Measurements from ENCODE around the gene RMDN3. TPM values are rescaled to one million over a fixed set of nuclear protein-coding genes. Genes with fewer than 3 reads are reported as not detected.

The RMDN3 gene
- total RNA-seq, 2 donors from 2014 or later: 17.2 to 34.5 TPM

DNA sequence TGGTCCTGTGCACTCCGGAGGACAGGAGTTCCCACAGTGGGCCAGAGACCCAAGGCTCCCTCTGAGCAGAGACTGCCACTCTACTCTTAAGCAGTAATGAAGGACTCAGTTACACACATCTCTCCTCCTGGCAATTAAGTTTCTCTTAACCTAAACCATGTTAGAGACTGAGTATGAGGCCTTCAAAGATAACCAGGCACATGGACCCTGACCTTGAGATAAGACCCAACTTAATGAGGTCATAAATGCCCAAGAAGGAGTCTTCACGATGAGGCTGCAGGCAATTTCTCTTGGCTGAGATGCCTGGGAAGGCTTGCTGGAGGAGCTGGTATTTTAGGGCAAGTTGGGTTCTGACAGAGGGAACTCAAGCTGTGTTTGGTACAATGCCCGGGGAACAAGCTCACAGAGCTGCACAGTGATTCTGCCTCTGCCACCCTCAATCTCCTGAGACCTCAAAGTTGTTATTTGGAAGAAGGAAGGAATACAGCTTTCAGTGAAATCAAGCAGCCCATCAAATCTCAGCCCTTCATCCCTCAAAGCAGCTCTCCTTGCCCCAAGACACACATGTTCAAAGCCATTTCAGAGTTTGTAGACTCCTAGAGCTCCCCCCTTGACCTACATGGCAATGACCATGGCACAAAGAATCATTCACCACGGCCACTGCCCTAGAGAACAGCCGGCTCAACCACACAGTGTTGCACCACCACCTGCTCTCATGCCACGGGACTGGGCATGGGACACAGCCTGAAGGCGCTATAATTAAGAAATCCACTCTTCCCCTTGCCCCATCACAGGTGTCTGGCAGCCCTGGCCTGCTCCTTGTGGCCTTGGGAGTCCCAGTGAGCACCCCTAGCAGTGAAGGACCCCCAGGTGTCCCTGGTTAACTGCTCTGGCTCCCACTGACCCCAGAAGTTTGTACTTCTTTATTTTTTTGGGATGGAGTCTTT lies 7.1 kb downstream of the RMDN3 start:
- TF ChIP-seq, protein P1, sequence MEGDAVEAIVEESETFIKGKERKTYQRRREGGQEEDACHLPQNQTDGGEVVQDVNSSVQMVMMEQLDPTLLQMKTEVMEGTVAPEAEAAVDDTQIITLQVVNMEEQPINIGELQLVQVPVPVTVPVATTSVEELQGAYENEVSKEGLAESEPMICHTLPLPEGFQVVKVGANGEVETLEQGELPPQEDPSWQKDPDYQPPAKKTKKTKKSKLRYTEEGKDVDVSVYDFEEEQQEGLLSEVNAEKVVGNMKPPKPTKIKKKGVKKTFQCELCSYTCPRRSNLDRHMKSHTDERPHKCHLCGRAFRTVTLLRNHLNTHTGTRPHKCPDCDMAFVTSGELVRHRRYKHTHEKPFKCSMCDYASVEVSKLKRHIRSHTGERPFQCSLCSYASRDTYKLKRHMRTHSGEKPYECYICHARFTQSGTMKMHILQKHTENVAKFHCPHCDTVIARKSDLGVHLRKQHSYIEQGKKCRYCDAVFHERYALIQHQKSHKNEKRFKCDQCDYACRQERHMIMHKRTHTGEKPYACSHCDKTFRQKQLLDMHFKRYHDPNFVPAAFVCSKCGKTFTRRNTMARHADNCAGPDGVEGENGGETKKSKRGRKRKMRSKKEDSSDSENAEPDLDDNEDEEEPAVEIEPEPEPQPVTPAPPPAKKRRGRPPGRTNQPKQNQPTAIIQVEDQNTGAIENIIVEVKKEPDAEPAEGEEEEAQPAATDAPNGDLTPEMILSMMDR (IDR thresholded peaks at IDR 0.05): no peak
- no peaks in the 10 kb centered on the region for H3K4me1 ChIP-seq (ENCODE audit: control insufficient read depth in 1 of 2, low read depth in 2 of 2)
- no peak overlapping the region for H3K27ac ChIP-seq
- ATAC-seq (ENCODE audit: insufficient number of reproducible peaks, low FRiP score, low read depth) (no peak), DNase-seq (ENCODE audit: low spot score) (no peak)
- H3K36me3 ChIP-seq: peaks cover 51% of the 10 kb centered on the region
- no peaks in the 10 kb centered on the region for H3K27me3 ChIP-seq (replicated peaks; ENCODE audit: insufficient read depth)
- no peak overlapping the region for H3K4me3 ChIP-seq
- no peaks in the 10 kb centered on the region for H3K9me3 ChIP-seq

- H3K9me3 ChIP-seq: no peaks in the 10 kb centered on the region
- no peak for DNase-seq (ENCODE audit: low spot score)
- no peak overlapping the region for H3K27ac ChIP-seq
- no peaks in the 10 kb centered on the region for H3K4me1 ChIP-seq (ENCODE audit: control insufficient read depth in 1 of 2, low read depth in 2 of 2)
- H3K4me3 ChIP-seq: no peak overlapping the region
- peaks cover 49% of the 10 kb centered on the region for H3K36me3 ChIP-seq
- TF ChIP-seq, protein P1 (IDR thresholded peaks at IDR 0.05): no peak
- no peak for ATAC-seq (ENCODE audit: insufficient number of reproducible peaks, low FRiP score, low read depth)
- no peaks in the 10 kb centered on the region for H3K27me3 ChIP-seq (replicated peaks; ENCODE audit: insufficient read depth)
Measured at GRCh38 chr15:40746916-40747418, 8.1 kb downstream of the RMDN3 start.

GRCh38 chr15:40744815-40745152 lies 10.3 kb downstream of the RMDN3 start:
- H3K27ac ChIP-seq: no peak overlapping the region
- TF ChIP-seq, protein P1 (IDR thresholded peaks at IDR 0.05): no peak
- no peak for DNase-seq (ENCODE audit: low spot score)
- peaks cover 44% of the 10 kb centered on the region for H3K36me3 ChIP-seq
- peak; percentile 49 for ATAC-seq (ENCODE audit: insufficient number of reproducible peaks, low FRiP score, low read depth)
- no peaks in the 10 kb centered on the region for H3K4me1 ChIP-seq (ENCODE audit: control insufficient read depth in 1 of 2, low read depth in 2 of 2)
- H3K9me3 ChIP-seq: no peaks in the 10 kb centered on the region
- no peaks in the 10 kb centered on the region for H3K27me3 ChIP-seq (replicated peaks; ENCODE audit: insufficient read depth)
- no peak overlapping the region for H3K4me3 ChIP-seq

GRCh38 chr15:40743921-40744814 lies 10.9 kb downstream of the RMDN3 start:
- H3K9me3 ChIP-seq: no peaks in the 10 kb centered on the region
- no peaks in the 10 kb centered on the region for H3K27me3 ChIP-seq (replicated peaks; ENCODE audit: insufficient read depth)
- TF ChIP-seq, protein P1 (IDR thresholded peaks at IDR 0.05): no peak
- DNase-seq (ENCODE audit: low spot score) (no peak), ATAC-seq (ENCODE audit: insufficient number of reproducible peaks, low FRiP score, low read depth) (no peak)
- no peaks in the 10 kb centered on the region for H3K4me1 ChIP-seq (ENCODE audit: control insufficient read depth in 1 of 2, low read depth in 2 of 2)
- peaks cover 47% of the 10 kb centered on the region for H3K36me3 ChIP-seq
- no peak overlapping the region for H3K27ac ChIP-seq
- H3K4me3 ChIP-seq: no peak overlapping the region

GRCh38 chr15:40743485-40743901 lies 11.6 kb downstream of the RMDN3 start:
- H3K4me1 ChIP-seq (ENCODE audit: control insufficient read depth in 1 of 2, low read depth in 2 of 2): no peaks in the 10 kb centered on the region
- ATAC-seq (ENCODE audit: insufficient number of reproducible peaks, low FRiP score, low read depth) (no peak), DNase-seq (ENCODE audit: low spot score) (no peak)
- peaks cover 48% of the 10 kb centered on the region for H3K36me3 ChIP-seq
- TF ChIP-seq, protein P1 (IDR thresholded peaks at IDR 0.05): no peak
- H3K27me3 ChIP-seq (replicated peaks; ENCODE audit: insufficient read depth): no peaks in the 10 kb centered on the region
- no peak overlapping the region for H3K27ac ChIP-seq
- no peak overlapping the region for H3K4me3 ChIP-seq
- H3K9me3 ChIP-seq: no peaks in the 10 kb centered on the region

Measured in thoracic aorta (tissue), 2 donors.